ENCODE measurements around the gene NSUN4. TPM values are rescaled to one million over a fixed set of nuclear protein-coding genes. Genes with fewer than 3 reads are reported as not detected.

Gene NSUN4
- polyA plus RNA-seq, 3 donors: 8.5 to 12.8 (median 10.4) TPM

GRCh38 chr1:46341222-46342083, 846 bp downstream of the NSUN4 start:
- peaks cover 27% of the 10 kb centered on the region for H3K4me1 Mint-ChIP-seq
- peaks cover 30 to 35% of the 10 kb centered on the region in 2 donors for H3K36me3 ChIP-seq (replicated peaks in 1 of 2; ENCODE audit: control insufficient read depth in 1 of 2, insufficient read depth in 2 of 2, low read length in 2 of 2)
- H3K4me3 Mint-ChIP-seq: peak overlapping the region; percentile 100
- no peak for DNase-seq
- peak overlapping the region; percentile 53 to 94 (median 61) for H3K4me3 ChIP-seq (replicated peaks in 1 of 3; ENCODE audit: low read depth in 2 of 3, low read length in 3 of 3)
- peak overlapping the region; percentile 88 for H3K9ac ChIP-seq (ENCODE audit: insufficient read depth, low read length, poor library complexity, severe bottlenecking)
- H3K27ac ChIP-seq (ENCODE audit: low read depth in 1 of 2, low read length in 2 of 2): peak overlapping the region; percentile 96 to 97
- H2AFZ ChIP-seq (ENCODE audit: insufficient read depth, low read depth, low read length, poor library complexity, severe bottlenecking): peak overlapping the region; percentile 6
- H3K36me3 Mint-ChIP-seq: peaks cover 34 to 45% of the 10 kb centered on the region in 2 donors
- H3K27me3 Mint-ChIP-seq (ENCODE audit: low read depth in 3 of 3): peaks cover 0 to 1% (median 0%) of the 10 kb centered on the region in 3 donors
- H3K9me3 Mint-ChIP-seq: no peaks in the 10 kb centered on the region
- no peak for TF ChIP-seq CTCF (IDR thresholded peaks at IDR 0.05)
- H3K79me2 ChIP-seq (ENCODE audit: insufficient read depth, low read length): peaks cover 26% of the 10 kb centered on the region
- peak overlapping the region; percentile 87 for H3K4me2 ChIP-seq (replicated peaks; ENCODE audit: extremely low read depth, low read length, poor library complexity, severe bottlenecking)
- intact Hi-C loops (cut with micrococcal nuclease): loop anchor here (1.0 to 5.0 kb wide), 2 partner anchors 38 to 39 kb away; partner anchors contain the start of genes LRRC41 (in 2 of the 2) and UQCRH (in 2 of the 2)
- H3K27ac Mint-ChIP-seq: peak overlapping the region; percentile 99 to 100 (median 100)
- peaks cover 19 to 24% of the 10 kb centered on the region in 2 donors for H3K4me1 ChIP-seq (ENCODE audit: control insufficient read depth in 1 of 2, insufficient read depth in 2 of 2, low read length in 2 of 2)
- WGBS (ENCODE audit: insufficient coverage): 71% methylated on average over 31 of the region's 31 CpGs
- no peaks in the 10 kb centered on the region for H3K9me3 ChIP-seq (replicated peaks in 1 of 2; ENCODE audit: control insufficient read depth in 1 of 2, insufficient read depth in 1 of 2, low read length in 2 of 2)
- H3K27me3 ChIP-seq (ENCODE audit: control insufficient read depth in 2 of 2, insufficient read depth in 2 of 2, low read length in 2 of 2): no peaks in the 10 kb centered on the region
- peaks cover 4% of the 10 kb centered on the region for H4K20me1 ChIP-seq (ENCODE audit: insufficient read depth, low read length)

- Histone ChIP-seq H3K4me1 (ENCODE audit: control insufficient read depth in 1 of 2, insufficient read depth in 2 of 2, low read length in 2 of 2) (peaks cover 19 to 24% of the 10 kb centered on the region in 2 donors), H4K20me1 (ENCODE audit: insufficient read depth, low read length) (peaks cover 4% of the 10 kb centered on the region), H3K9ac (ENCODE audit: insufficient read depth, low read length, poor library complexity, severe bottlenecking) (no peak overlapping the region), H3K27ac (ENCODE audit: low read depth in 1 of 2, low read length in 2 of 2) (peak overlapping the region; percentile 96 to 97), H3K36me3 (replicated peaks in 1 of 2; ENCODE audit: control insufficient read depth in 1 of 2, insufficient read depth in 2 of 2, low read length in 2 of 2) (peaks cover 35 to 42% of the 10 kb centered on the region in 2 donors), H3K4me2 (replicated peaks; ENCODE audit: extremely low read depth, low read length, poor library complexity, severe bottlenecking) (no peak overlapping the region), H2AFZ (ENCODE audit: insufficient read depth, low read depth, low read length, poor library complexity, severe bottlenecking) (no peak overlapping the region), H3K27me3 (ENCODE audit: control insufficient read depth in 2 of 2, insufficient read depth in 2 of 2, low read length in 2 of 2) (no peaks in the 10 kb centered on the region), H3K4me3 (replicated peaks in 1 of 3; ENCODE audit: low read depth in 2 of 3, low read length in 3 of 3) (no peak overlapping the region), H3K79me2 (ENCODE audit: insufficient read depth, low read length) (peaks cover 26% of the 10 kb centered on the region), H3K9me3 (replicated peaks in 1 of 2; ENCODE audit: control insufficient read depth in 1 of 2, insufficient read depth in 1 of 2, low read length in 2 of 2) (no peaks in the 10 kb centered on the region)
- peaks cover 41 to 52% of the 10 kb centered on the region in 2 donors for H3K36me3 Mint-ChIP-seq
- H3K27me3 Mint-ChIP-seq (ENCODE audit: low read depth in 3 of 3): peaks cover 0 to 1% (median 0%) of the 10 kb centered on the region in 3 donors
- H3K27ac Mint-ChIP-seq: peak overlapping the region; percentile 99 to 100 (median 100)
- H3K4me1 Mint-ChIP-seq: peaks cover 27% of the 10 kb centered on the region
- intact Hi-C loops (cut with micrococcal nuclease): loop anchor here in 1 of 2 donors (5.0 kb wide), 1 partner anchor 40 kb away; the partner anchor contains the start of genes LRRC41 and UQCRH
- no peaks in the 10 kb centered on the region for H3K9me3 Mint-ChIP-seq
- WGBS (ENCODE audit: insufficient coverage): 93% methylated on average over 6 of the region's 6 CpGs
- peak overlapping the region in 1 of 2 donors; percentile 100 for H3K4me3 Mint-ChIP-seq
- peak; percentile 43 for TF ChIP-seq CTCF (IDR thresholded peaks at IDR 0.05)
- DNase-seq: peak in 1 of 3 donors; percentile 29
Observed at GRCh38 chr1:46342084-46342656, 1.6 kb downstream of the NSUN4 start.
